Activated CD8-positive, alpha-beta memory T cell treated with anti-CD3 and anti-CD28 coated beads for 36 hours (primary cell): ENCODE data around the gene TSPAN18. TPM values are rescaled to one million over a fixed set of nuclear protein-coding genes. Genes with fewer than 3 reads are reported as not detected.

Experiments
- CTCF ChIA-PET: fragments of 350-600 bp; sonication (Branson Sonifier 250); formaldehyde crosslinking; loops from one replicate; lab custom pipeline; 2021; ENCODE audit warnings: antibody characterized with exemption; lab: Charles Lee
- POLR2A ChIA-PET: fragments of 350-600 bp; sonication (Branson Sonifier 250); formaldehyde crosslinking; loops from one replicate; lab custom pipeline; 2021; ENCODE audit warnings: antibody characterized with exemption; lab: Charles Lee
- total RNA-seq, 2 experiments: library from RNA; stranded (reverse); gene quantifications; one replicate each; pipeline ENCODE4 v1.2.3, GENCODE V29; 2021

Gene TSPAN18
- total RNA-seq, 2 experiments from 2014 or later: 0.84 to 1.1 TPM

DNA sequence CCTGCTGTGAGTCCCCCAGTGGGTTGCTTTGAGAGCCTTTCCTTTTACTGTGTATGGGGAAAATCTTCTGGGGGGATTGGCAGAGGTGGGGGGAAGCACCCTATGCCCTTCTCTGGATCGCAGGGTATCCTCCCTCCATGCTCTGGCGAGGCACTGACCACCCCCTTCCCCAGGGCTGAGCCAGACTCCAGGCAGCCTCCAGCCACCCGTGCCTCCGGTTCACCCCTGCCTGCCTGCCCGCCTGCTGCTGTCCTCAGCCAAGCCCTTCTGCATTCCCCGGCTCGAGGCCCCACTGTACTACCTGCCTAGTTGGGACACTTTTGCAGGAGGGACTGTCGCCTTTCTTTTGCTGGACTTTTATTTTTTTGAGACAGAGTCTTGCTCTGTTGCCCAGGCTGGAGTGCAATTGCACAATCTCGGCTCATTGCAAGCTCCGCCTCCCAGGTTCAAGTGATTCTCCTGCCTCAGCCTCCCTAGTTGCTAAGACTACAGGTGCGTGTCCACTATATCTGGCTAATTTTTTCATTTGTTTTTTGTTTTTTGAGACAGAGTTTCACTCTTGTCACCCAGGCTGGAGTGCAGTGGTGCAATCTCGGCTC lies 247.7 kb downstream of the TSPAN18 start:
- POLR2A ChIA-PET: no interaction called here

DNA sequence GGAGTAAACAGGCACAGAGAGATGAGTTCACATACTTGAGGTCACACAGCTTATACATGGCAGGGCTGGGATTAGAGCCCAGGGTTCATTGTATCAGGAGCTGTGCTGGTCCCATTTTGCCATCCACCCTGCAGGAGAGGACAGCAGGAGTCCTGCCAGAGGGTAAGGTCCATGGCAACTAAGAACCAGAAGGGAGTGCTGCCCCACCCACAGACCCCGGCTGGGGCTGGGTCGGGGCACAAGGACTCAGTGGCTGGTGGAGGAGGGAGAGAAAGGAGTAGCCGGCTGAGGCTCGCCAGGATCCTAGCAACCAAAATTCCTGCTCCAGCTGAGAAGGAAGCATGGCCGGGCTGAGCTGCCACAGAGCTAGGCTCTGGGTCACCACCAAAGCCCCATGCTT lies 249.8 kb downstream of the TSPAN18 start:
- POLR2A ChIA-PET: interaction anchor here (0.7 kb wide), 1 partner anchor 11 kb away, joined by 3 read pairs; no protein-coding TSS in a partner anchor

More for the DNA sequence above, 247.7 kb downstream of the TSPAN18 start:
- CTCF ChIA-PET: no interaction called here

DNA sequence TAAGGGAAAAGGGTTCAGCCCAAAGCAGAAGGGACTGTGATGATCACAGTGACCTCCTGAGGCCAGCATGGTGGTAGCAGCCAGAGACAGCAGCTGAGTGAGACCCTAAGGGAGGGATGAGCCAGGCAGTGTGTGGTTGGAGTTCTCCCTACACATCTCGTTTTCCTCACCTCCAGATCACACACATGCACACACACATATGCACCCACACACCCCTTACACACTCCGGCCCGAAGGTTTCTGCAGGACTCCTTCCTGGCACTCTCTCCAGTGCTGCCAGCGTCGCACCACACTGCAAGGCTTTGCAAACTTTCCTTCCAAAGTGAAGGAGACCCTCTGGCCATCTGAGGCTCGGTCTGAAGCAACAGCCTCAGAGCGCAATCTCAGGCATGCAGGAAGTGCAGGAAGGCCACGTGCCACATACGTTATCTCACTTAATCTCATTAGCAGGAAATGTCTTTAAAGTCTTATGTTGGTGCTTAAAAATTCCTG lies 250.8 kb downstream of the TSPAN18 start:
- CTCF ChIA-PET: no interaction called here
- POLR2A ChIA-PET: no interaction called here

More for the DNA sequence above, 249.8 kb downstream of the TSPAN18 start:
- CTCF ChIA-PET: interaction anchor here (1.3 kb wide), 1 partner anchor 127 kb away, joined by 4 read pairs; no protein-coding TSS in a partner anchor

DNA sequence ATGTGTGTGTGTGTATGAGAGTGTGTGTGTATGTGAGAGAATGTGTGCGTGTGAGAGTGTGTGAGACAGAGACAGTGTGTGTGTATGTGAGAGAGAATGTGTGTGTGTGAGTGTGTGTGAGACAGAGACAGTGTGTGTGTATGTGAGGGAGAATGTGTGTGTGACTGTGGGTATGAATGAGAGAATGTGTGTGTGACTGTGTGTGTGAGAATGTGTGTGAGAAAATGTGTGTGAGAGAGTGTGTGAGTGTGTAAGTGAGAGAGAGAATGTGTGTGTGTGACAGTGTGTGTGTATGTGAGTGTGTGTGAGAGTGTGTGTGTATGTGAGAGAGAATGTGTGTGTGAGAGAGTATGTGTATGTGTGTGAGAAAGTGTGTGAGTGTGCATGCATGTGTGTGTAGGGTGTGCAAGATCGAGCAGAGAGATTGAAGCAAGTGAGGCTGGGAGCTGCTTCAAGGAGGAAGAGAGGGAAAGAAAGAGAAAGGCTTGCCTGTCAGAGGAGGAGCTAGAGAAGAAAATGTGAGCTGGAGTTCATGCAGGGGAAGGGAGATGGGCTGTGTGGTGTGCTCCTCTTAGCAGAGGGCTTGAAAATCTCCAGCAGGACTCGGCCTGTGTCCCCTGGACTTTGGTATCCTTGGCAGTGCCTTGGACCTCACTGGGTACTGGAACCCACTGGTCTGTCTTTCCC lies 251.7 kb downstream of the TSPAN18 start:
- ChIA-PET POLR2A (no interaction called here), CTCF (interaction anchor here (0.7 kb wide), 1 partner anchor 42 kb away, joined by 4 read pairs; no protein-coding TSS in a partner anchor)

DNA sequence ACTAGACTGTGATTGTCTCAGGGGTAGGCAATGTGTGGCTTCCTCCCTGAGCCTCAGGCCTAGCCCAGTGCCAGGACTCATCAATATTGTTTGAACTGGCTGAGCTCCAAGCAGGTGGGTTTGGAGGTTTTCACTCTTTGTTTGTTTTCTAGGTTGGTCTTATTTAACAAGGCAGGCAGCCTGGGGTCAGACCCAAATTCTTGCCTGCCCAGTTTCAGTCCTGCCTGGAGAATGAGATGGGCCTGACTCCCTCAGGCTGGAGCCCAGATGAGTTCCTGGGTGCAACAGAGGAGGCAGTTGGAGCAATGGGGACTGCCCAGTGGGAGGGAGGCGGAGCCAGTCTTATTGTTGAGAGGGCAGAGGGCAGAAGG lies 252.2 kb downstream of the TSPAN18 start:
- ChIA-PET CTCF (interaction anchor here (0.7 kb wide), 1 partner anchor 43 kb away, joined by 4 read pairs; no protein-coding TSS in a partner anchor), POLR2A (no interaction called here)

DNA sequence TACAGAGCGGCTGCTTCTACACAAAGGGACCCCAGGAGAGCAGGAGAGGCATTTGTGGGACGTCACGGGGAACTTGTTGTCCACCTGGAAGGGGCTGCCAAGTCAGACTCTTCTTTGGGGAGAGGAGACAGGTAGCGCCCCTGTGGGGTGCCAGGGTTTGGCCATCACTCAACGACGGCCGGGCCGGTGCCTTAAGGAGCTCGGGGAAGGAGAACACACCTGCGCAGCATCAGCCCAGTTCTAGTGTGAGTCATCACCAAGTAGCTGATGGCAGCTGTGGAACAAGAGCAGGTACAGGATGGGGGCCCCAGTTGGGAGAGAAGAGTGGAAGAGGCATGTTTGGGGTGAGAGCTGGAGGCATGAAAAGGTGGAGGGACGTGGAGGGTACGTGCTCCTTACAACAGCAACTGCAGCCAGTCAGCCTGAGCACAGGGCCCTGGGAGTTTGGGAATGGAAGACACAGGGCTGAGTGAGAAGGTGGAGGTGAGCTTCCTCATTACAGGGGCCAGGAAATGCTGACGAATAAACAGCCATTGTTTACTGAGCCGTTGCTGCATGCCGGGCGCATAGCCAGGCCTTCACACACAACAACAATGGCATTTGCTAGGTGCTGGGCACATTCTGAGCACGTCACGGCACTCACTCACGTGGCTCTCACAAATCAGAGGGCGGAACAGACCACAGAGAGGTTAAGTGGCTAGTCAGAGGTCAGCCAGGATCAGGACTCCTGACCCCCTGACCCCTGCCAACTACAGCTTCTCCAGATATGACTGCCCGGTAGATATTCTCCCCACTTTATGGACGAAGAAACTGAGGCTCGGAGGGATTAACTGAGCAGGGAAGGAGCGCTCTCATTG lies 253.0 kb downstream of the TSPAN18 start:
- CTCF ChIA-PET: interaction anchor here (0.8 kb wide), 1 partner anchor 53 kb away, joined by 3 read pairs; no protein-coding TSS in a partner anchor
- POLR2A ChIA-PET: no interaction called here

DNA sequence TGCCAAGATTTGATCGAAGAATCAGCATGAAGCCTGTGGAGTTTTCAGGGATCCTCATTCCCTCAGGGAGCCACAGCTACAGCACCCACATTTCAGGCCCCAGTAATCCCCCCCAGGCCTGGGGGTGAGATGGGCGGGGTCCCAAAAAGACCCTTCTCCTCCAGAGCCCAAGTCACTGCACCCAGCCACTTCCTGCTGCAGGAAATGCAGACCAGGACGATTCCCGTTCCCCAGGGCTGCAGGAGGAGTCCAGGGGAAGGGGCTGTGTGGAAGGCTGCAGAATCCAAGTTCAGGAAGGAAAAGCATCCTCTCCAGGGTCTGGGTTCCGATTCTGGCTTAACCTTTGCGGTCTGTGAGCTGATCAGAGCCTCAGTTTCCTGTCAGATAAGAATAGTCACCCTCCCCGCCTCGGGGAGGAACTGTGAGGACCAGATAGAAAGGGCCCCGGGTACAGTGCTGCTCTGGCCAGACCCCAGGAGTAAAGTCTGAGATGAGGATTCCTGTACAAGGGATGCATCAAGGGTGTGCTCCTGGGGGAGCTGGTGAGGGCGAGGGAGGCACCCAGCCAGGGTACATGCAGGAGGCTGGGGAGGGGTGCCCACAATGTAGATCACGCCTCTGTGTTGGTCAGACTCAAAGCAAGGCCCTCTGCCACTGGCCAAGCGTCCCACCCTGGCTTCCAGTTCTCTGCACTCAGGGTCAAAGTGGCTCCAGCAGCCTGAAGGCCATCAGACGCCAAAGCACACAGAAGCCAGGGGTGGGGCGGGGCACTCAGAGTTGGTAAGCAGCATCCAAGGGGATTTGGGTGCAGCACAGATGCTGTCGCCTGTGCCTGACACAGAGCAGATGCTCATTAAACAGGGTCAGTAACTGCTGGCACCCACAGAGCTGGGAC lies 254.0 kb downstream of the TSPAN18 start:
- ChIA-PET CTCF (interaction anchor here (1.5 kb wide), 1 partner anchor 124 kb away, joined by 3 read pairs; no protein-coding TSS in a partner anchor), POLR2A (no interaction called here)

Other genes with a start within 250 kb of the TSPAN18 start
- gene CD82, start 161.3 kb upstream of the TSPAN18 start, total RNA-seq: 100 to 1,000 TPM; 393 to 424 TPM
- gene TP53I11, start 223.9 kb downstream of the TSPAN18 start, total RNA-seq: 10 to 100 TPM; 17.8 to 18.8 TPM